Activated CD4-positive, alpha-beta T cell treated with anti-CD3 and anti-CD28 coated beads, Interleukin-2, Interleukin-4, amounts not matched to agents 100 ng/mL and 50 ng/mL, durations not matched to agents 16 hours and 8 hours (primary cell): ENCODE measurements around the gene ALDH3B2.
"Not testable (repeated sequence)": the region's sequence is repeated elsewhere in the genome, so short reads cannot be mapped to it uniquely, and the experiment has no call there.

Experiments used
- DNase-seq: peaks from one replicate; pipeline ENCODE4 v3.0.0-alpha.2; 2020; ENCODE audit warnings: low spot score

ALDH3B2 gene

DNA sequence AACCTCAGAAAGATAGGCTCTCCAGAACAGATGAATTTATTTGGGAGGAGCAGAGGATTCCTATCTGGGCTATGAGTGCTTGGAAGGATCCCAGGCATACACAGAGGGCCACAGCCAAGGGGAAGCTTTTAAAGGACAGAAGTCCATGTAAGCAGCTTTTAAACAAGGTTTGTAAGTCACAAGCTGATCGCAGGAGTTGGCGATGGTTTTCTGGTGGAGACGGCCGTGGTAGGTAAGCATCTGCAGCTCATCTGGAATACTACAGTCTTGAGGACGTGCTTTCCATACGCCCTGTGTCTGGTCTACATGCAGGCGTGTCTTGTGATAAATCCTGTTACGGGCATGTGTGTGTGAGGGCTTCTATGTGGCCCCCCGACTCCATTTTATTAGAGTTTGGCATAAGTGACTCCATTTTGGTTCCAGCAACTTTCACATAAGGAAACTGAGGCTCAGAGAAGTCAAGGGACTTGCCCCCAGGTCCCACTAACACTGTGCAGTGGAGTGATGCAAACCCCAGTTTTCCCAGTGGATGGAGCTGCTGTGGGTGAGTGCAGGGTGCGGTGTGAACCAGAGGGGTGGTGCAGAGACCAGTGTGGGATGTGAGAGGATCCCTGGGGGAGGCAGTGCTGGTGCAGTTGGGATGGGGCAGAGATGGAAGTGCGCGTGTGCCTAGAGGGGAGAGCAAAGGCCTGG lies 12.1 kb downstream of the ALDH3B2 start:
- no peak for DNase-seq

GRCh38 chr11:67660752-67661151 lies 13.7 kb downstream of the ALDH3B2 start:
- not testable (repeated sequence) for DNase-seq

DNA sequence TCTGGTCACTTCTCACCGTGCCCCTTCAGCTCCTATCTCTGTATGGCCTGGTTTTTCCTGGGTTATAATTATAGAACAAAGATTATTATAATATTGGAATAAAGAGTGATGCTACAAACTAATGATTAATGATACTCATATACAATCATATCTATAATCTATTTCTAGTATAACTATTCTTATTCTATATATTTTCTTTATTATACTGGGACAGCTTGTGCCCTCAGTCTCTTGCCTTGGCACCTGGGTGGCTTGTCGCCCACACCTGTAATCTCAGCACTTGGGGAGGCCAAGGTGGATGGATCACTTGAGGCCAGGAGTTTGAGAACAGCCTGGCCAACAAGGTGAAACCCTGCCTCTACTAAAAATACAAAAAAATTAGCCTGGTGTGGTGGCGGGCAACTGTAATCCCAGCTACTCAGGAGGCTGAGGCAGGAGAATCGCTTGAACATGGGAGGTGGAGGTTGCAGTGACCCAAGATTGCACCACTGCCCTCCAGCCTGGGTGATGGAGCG lies 14.7 kb downstream of the ALDH3B2 start:
- not testable (repeated sequence) for DNase-seq

DNA sequence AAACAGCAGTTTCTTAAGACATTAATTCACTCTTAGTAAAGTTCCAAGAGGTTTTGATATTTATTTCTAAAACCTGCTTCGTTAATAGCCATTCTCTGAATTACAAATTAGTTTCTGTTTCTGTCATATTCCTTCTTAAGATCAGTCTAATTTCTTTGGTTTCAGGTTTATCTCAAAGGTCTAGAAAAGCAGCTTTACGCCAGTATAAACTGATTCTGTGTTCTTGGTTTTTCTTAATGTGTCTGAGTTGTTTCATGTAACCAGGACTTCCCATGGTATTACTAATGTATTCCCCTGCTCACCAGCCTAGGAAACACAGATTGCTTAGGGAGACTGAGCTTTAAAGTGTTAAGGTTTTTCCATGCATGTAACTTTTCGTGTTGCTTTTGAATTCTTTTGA lies 17.1 kb downstream of the ALDH3B2 start:
- DNase-seq = peak; percentile 48

- DNase-seq = no peak
Observed at GRCh38 chr11:67656278-67656922, 18.0 kb downstream of the ALDH3B2 start.

- no peak for DNase-seq
Observed at GRCh38 chr11:67654225-67654624, 20.2 kb downstream of the ALDH3B2 start.

DNA sequence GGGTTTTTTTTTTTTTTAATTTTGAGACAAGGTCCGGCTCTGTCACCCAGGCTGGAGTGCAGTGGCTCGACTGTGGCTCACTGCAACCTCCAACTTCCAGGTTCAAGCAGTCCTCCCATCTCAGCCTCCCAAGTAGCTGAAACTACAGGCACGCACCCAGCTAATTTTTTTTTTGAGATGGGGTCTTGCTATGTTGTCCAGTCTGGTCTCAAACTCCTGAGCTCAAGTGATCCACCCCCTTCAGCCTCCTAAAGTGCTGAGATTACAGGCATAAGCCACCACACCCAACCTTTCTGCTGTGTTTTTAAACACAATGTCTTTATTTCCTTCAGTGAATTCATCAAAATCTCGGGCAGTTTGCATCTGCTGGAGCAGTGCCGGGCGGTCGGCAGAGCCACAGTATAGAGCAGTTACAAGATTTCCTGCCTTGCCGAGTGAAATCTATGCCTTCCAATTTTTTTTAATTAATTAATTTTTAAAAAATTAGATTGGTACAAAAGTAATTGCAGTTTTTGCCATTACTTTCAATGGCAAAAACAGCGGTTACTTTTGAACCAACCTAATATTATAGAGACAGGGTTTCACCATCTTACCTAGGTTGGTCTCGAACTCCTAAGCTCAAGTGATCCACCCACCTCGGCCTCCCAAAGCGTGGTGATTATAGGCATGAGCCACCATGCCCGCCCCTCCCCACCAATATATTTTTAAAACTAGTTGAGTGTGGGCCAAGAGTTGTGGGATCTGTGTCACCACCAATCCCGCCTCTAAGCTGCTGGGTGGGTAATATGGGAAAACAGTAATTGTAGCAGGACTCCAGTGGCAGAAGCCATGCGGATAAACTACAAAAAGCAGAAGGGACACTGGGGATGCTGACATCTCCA lies 21.2 kb downstream of the ALDH3B2 start:
- no peak for DNase-seq

DNA sequence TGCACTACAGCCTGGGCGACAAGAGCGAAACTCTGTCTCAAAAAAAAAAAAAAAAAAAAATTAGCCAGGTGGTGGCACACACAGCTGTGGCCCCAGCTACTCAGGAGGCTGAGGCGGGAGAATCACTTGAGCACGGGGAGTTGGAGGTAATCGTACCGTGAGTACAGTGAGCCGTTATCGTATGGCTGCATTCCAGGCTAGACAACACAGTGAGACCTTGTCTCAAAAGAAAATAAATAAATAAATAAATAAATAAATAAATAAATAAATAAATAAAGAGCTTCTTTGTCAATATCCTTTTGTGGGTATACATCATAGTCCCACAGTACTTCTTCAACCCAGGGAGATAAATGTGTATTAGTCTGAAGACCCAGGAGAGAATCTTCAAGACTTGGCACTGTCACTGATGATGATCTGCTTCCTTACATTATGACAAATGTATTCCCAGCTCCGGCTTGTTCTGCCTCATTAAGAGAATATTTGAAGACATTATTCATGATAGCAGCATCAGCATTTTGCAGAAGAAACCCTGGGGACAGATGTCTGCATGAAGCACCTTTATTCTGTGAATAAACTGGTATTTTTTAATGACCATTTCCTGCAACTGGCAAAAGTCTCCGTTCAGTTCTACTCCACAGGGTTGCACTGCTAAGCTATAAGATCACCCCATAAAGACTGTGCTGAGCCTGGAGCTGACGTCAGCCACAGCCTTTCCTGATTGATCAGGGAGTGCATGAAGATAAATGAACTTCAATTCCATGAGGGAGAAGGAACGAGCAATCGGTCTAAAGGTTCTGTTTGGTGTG lies 22.2 kb downstream of the ALDH3B2 start:
- no peak for DNase-seq

GRCh38 chr11:67649634-67650510 lies 24.6 kb downstream of the ALDH3B2 start:
- peak; percentile 14 for DNase-seq

DNA sequence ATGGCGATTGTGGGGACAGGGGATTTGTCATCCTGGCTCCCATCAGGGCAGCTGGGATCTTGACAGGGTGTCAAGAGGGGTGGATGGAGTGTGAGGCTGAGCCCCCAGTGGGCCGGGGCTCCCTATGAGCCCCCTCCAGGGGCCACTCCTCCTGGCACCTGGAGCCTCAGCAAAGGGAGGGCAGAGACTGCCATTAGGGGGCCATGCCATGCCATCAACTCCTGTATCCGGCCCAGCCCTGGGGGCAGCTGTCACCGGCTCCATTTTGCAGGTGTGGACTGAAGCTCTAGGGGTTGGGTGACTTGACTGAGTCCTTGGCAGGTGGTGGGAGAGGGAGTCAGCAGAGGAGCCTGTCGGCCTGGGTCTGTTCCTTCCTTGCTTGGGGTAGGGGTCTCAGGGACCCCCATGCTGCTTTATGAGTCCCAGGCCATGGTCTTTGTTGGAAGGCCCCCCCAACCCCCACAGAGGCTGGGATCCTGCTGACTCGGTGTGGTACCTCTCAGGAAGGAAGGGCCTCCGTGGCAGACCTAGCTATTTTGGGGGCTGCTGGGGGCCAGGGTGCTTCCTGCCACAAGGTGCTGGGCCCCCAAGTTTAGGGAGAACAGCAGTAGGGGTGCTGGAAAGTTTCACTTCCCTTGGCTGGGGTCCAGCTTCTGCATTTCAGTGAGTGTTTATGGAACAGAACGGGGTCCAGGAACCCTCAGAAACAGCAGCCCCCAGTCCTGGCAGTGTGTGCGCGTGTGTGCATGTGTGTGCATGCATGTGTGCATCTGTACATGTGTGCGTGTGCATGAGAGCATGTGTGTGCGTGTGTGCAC lies 25.4 kb downstream of the ALDH3B2 start:
- DNase-seq = no peak

- peak; percentile 60 for DNase-seq
Observed at GRCh38 chr11:67648140-67648795, 26.2 kb downstream of the ALDH3B2 start.

DNA sequence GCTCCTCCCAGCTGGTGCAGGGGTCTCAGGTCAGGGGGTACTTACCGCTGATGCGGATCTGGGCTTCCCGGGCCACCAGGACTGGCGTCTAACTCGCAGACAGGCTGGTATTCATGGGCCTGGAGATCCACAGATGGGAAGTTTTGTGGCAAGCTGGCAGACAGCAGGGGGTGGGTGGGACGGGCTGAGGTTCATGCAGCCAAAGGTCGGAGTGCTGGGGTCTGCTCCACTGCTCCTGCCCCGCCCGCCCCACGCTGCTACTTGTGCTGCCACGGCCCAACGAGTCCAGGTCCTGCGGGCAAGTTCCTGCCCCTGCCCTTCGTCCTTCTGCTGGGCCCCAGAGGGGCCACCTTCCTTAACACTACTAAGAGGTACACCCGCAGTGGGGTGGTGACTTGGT lies 27.0 kb downstream of the ALDH3B2 start:
- DNase-seq = no peak

- DNase-seq = peak; percentile 64
Observed at GRCh38 chr11:67646535-67647336, 27.7 kb downstream of the ALDH3B2 start.

DNA sequence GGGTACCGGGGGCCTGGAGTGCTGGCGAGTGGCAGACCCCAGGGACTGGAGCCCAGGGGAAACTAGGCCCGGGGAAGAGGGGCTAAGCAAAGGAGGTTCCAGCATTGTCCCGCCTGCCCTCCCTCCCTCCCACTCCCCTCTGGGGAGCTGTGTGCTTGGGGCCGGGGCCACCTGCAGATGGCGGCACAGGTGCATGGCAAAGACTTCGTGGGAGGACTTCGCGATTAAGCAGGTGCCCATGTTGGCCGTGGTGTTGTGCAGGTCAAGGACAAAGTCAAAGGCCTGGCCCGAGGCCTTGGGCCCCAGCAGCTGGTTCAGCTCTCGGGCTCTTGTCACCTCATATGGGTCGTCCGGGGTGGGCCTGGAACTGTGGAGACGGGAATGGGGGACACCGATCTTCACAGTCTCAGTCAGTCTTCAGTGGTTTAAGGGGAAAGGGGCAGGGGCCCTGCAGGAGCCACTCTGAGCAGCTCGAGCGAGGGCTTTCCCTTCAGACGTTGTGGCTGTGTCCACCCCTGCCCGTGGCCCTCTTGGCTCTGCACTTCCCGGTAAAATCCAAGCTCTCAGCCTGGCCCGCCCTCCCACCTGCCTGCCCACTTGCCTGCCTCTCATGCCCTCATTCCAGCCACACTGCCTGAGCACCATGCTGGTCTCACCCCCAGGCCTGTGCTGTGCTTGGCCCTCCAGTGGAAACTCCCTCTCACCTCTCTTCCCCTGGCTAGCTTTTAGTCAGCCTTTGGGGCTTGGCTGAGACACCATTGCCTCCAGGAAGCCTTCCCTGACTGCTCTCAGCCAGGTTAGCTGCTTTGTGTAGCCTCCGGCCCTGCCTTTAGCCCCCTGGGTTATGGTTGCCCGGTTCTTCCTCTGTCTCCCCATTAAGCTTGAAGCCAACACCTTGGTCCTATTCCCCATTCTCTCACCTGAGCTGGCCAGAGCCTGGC lies 28.6 kb downstream of the ALDH3B2 start:
- DNase-seq = no peak

- no peak for DNase-seq
Observed at GRCh38 chr11:67644472-67645418, 29.7 kb downstream of the ALDH3B2 start.

- DNase-seq = no peak
Observed at GRCh38 chr11:67644042-67644441, 30.4 kb downstream of the ALDH3B2 start.
